BJ (cell line): Measurements from ENCODE around the gene JMJD1C. TPM values are rescaled to one million over a fixed set of nuclear protein-coding genes. Genes with fewer than 3 reads are reported as not detected.
A peak's percentile ranks its signal among the peaks of the same experiment; 100 is the strongest.

ENCODE experiments used
- CTCF ChIA-PET: fragments of 350-600 bp; formaldehyde crosslinking; extraction: SDS; loops from one replicate; lab custom pipeline; 2021; ENCODE audit warnings: antibody characterized with exemption, inconsistent platforms; lab: Yijun Ruan, JAX
- POLR2A ChIA-PET: fragments of 300-600 bp; sonication (Branson Sonifier 250); formaldehyde crosslinking; extraction: SDS; loops from one replicate; lab custom pipeline; 2021; ENCODE audit warnings: antibody characterized with exemption; lab: Charles Lee
- DNase-seq: peaks from one replicate; pipeline ENCODE4 v3.0.0-alpha.2; 2011; ENCODE audit warnings: low read depth
- H3K27me3 ChIP-seq: 2 replicates; pipeline ENCODE4 v1.6.0; 2011; ENCODE audit warnings: low read length; ENCODE audit not compliant: control insufficient read depth, insufficient read depth
- H3K36me3 ChIP-seq: 2 replicates; pipeline ENCODE4 v1.5.1; 2011; ENCODE audit warnings: low read length; ENCODE audit not compliant: control insufficient read depth, insufficient read depth
- H3K4me3 ChIP-seq: 2 replicates; pipeline ENCODE4 v1.5.1; 2011; ENCODE audit warnings: low read depth, mild to moderate bottlenecking, control low read depth, low read length
- polyA plus RNA-seq: library from polyadenylated mRNA; depleted of rRNA; stranded (reverse); fragments of >200 nt; gene quantifications from 2 replicates; pipeline ENCODE4 v1.2.3, GENCODE V29; 2011
- TF ChIP-seq, protein P1 (sequence below): IDR thresholded peaks from 2 replicates; pipeline ENCODE4 v1.5.1; 2011; ENCODE audit warnings: low read depth, mild to moderate bottlenecking, control low read depth, inconsistent platforms, low read length, moderate library complexity; ENCODE audit not compliant: insufficient read depth

Gene JMJD1C
- polyA plus RNA-seq, 1 experiment = 14.2 TPM

DNA sequence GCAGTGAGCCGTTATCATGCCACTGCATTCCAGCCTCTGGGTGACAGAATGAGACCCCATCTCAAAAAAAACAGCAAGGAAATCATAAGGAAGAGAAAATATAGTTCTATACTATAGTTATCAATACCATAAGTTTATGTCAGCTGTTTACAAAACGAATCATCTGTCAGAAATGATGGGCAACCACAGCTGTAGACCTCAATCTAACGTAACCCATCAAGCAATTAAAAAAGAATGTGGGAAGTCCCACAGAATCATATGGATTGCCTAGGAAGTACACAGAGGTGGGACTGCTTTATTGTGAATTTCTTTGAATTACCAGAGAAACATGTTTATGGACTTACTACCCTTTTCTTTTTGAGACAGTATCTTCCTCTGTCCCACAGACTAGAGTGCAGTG is 325.7 kb downstream of the JMJD1C start:
- ChIA-PET CTCF (interaction anchor here (4.8 kb wide), 1 partner anchor 18 kb away, joined by 17 read pairs; no protein-coding TSS in a partner anchor), POLR2A (no interaction called here)
- H3K36me3 ChIP-seq = no peaks in the 10 kb centered on the region
- H3K27me3 ChIP-seq = no peaks in the 10 kb centered on the region
- TF ChIP-seq, protein P1, sequence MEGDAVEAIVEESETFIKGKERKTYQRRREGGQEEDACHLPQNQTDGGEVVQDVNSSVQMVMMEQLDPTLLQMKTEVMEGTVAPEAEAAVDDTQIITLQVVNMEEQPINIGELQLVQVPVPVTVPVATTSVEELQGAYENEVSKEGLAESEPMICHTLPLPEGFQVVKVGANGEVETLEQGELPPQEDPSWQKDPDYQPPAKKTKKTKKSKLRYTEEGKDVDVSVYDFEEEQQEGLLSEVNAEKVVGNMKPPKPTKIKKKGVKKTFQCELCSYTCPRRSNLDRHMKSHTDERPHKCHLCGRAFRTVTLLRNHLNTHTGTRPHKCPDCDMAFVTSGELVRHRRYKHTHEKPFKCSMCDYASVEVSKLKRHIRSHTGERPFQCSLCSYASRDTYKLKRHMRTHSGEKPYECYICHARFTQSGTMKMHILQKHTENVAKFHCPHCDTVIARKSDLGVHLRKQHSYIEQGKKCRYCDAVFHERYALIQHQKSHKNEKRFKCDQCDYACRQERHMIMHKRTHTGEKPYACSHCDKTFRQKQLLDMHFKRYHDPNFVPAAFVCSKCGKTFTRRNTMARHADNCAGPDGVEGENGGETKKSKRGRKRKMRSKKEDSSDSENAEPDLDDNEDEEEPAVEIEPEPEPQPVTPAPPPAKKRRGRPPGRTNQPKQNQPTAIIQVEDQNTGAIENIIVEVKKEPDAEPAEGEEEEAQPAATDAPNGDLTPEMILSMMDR = no peak
- no peak overlapping the region for H3K4me3 ChIP-seq
- no peak for DNase-seq

DNA sequence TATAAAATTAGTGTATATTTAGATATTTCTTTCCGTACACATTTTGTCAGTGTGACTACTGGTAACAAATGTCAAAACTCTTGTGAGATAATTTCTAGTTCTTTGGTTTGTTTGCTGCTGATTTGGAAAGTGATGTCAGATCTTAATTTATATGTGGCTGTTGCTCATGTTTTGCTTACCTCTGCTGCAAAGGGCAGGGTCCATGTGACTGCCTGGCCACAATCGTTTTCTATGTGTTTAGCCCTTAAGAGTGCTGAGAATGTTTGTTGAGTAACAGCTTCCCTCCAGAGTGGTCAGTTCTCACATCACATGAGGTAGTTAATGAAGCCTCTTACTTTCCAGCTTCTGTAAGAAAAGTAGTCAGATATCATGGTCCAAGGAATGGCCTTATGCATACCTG is 328.5 kb downstream of the JMJD1C start:
- ChIA-PET CTCF (interaction anchor here (0.7 to 4.8 kb wide), 2 partner anchors 21 to 526 kb away, joined by 3 to 17 read pairs; no protein-coding TSS in a partner anchor), POLR2A (no interaction called here)
- TF ChIP-seq, protein P1 = no peak
- Histone ChIP-seq H3K36me3 (no peaks in the 10 kb centered on the region), H3K27me3 (no peaks in the 10 kb centered on the region), H3K4me3 (no peak overlapping the region)
- no peak for DNase-seq

DNA sequence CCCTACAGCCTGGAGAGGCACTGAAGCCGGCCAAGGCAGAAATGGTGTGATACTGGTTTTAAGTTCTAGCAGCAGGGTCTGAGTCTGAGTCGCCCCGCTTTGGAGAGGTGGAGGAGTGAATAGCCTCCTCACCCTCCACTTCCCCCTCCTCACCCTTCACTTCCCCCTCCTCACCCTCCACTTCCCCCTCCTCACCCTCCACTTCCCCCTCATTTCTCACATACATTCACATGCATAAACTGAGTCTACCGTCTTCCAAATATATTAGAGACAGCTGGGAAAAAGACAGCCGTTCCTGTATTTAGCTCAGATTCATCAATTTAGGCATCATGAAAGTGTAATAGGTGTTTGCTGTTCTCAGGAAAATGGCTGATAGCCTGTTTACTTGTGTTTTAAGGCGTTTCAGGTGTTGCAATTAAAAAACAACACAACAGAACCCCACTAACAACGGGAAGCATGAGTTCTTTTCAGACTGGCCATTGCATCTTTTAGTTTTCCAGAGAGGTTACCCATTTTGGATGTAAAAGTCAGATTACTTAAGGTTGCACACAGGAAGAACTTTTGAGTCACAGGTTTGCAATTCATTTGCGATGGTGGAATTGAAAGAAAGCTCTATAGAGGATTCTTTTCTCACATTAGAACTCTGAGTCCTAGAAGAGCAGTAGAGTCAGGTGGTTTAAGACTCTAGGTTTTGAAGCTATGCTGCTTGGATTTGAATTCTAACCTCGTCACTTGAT is 331.8 kb downstream of the JMJD1C start:
- TF ChIP-seq, protein P1 = no peak
- no peak for DNase-seq
- POLR2A ChIA-PET = interaction anchor here (0.6 kb wide), 1 partner anchor 19 kb away, joined by 3 read pairs; no protein-coding TSS in a partner anchor
- peak overlapping the region; percentile 93 for H3K4me3 ChIP-seq
- CTCF ChIA-PET = interaction anchor here (0.8 to 2.1 kb wide), 9 partner anchors 9 to 50 kb away, joined by 3 to 5 read pairs (median 3); no protein-coding TSS in a partner anchor
- H3K36me3 ChIP-seq = no peaks in the 10 kb centered on the region
- no peaks in the 10 kb centered on the region for H3K27me3 ChIP-seq

DNA sequence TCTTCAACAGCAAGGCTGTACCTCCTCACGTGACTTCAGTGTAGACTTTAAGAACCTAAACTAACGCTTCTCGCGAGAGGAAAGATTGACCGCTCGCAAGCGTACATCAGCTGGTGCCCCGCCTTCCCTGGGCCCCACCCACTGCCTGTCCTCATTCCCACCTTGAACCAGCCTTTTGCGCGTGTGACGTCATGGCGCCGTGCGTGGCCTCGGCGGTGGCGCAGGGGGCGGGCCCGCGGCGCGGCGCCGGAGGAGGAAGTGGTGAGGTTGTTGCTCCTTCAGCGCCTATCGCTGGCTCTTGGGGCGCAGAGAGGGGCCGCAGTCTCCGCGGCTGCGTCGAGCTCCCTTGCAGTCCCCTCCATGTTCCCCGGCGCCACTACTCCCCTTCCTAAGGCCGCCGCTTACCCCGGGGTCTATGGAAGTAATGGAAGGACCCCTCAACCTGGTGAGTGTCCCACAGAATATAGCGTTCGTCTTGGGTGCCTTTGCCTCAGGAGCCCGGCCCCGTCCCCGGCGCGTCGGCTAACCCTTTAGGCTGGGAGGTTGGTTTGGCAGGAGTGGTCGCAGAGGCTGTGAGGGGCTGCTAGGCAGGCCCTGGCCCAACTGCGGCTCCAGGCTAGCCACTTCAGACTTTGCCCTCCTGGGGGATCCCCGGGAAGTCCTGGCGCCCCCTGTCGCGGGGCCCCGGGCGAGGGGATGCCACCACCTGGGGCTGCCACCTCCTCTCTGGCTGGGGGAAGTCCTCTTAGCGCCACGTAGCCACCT is 332.5 kb downstream of the JMJD1C start, which contains the start of gene NRBF2:
Gene NRBF2 (plus strand): TSS at position 273 of the 765 bp plus-strand sequence. CDS start 143 bp downstream, at position 416.
- Histone ChIP-seq H3K4me3 (peak within 1 kb of the TSS; percentile 93), H3K27me3 (no peaks in the 10 kb centered on the region), H3K36me3 (no peaks in the 10 kb centered on the region)
- POLR2A ChIA-PET = interaction anchor here (0.6 kb wide), 1 partner anchor 18 kb away, joined by 3 read pairs; no protein-coding TSS in a partner anchor
- DNase-seq = peak; percentile 87
- TF ChIP-seq, protein P1 = peak; percentile 49
- CTCF ChIA-PET = interaction anchor here (0.7 to 2.1 kb wide), 7 partner anchors 8 to 49 kb away, joined by 3 to 5 read pairs (median 3); no protein-coding TSS in a partner anchor

DNA sequence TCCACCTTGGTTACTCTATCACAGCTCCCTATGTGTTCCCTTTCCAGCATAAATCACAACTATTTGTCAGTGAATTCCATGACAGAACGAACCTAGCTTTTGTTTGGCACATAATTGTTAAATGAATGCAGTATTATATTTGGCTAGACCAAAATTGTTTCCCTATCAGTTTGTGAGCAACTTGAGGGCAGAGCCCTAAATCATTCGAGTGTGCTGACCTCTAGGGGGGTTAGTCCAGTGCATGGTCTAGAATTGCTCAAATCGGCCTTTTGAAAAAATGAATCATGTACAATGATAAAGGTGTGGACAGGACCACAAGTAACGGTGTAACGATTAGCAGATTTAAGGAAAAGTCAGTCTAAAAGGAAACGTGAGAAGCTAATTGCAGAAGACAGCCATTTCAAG is 333.1 kb downstream of the JMJD1C start:
- H3K27me3 ChIP-seq = no peaks in the 10 kb centered on the region
- DNase-seq = no peak
- ChIA-PET POLR2A (no interaction called here), CTCF (interaction anchor here (0.7 to 2.1 kb wide), 6 partner anchors 8 to 49 kb away, joined by 3 to 5 read pairs (median 4); no protein-coding TSS in a partner anchor)
- no peaks in the 10 kb centered on the region for H3K36me3 ChIP-seq
- TF ChIP-seq, protein P1 = no peak
- peak overlapping the region; percentile 0; the same call in 1 of the 2 replicates for H3K4me3 ChIP-seq
